ENCODE results near the gene PDPK1. TPM values are rescaled to one million over a fixed set of nuclear protein-coding genes. Genes with fewer than 3 reads are reported as not detected.
"Not testable (repeated sequence)": the region's sequence is repeated elsewhere in the genome, so short reads cannot be mapped to it uniquely, and the experiment has no call there.

Gene PDPK1
- total RNA-seq, 4 donors from 2014 or later: 35.3 to 40.4 (median 39.0) TPM

DNA sequence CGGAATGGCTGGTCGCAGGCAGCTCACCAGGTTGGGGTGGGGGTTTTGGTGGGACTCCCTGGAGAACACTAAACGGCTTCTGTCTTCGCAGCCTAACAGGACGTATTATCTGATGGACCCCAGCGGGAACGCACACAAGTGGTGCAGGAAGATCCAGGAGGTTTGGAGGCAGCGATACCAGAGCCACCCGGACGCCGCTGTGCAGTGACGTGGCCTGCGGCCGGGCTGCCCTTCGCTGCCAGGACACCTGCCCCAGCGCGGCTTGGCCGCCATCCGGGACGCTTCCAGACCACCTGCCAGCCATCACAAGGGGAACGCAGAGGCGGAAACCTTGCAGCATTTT lies 59.7 kb downstream of the PDPK1 start:
- intact Hi-C loops (cut with DNase I; ENCODE audit: low total_unique reads): no loop called here
- 93 to 96% methylated on average over 22 of the region's 22 CpGs for whole genome bisulfite sequencing, 2 donors
- TF ChIP-seq POLR2A (IDR thresholded peaks at IDR 0.05): no peak
- TF ChIP-seq, protein P1, sequence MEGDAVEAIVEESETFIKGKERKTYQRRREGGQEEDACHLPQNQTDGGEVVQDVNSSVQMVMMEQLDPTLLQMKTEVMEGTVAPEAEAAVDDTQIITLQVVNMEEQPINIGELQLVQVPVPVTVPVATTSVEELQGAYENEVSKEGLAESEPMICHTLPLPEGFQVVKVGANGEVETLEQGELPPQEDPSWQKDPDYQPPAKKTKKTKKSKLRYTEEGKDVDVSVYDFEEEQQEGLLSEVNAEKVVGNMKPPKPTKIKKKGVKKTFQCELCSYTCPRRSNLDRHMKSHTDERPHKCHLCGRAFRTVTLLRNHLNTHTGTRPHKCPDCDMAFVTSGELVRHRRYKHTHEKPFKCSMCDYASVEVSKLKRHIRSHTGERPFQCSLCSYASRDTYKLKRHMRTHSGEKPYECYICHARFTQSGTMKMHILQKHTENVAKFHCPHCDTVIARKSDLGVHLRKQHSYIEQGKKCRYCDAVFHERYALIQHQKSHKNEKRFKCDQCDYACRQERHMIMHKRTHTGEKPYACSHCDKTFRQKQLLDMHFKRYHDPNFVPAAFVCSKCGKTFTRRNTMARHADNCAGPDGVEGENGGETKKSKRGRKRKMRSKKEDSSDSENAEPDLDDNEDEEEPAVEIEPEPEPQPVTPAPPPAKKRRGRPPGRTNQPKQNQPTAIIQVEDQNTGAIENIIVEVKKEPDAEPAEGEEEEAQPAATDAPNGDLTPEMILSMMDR (IDR thresholded peaks at IDR 0.05): no peak
- no peak overlapping the region for H3K4me3 ChIP-seq (ENCODE audit: low read depth, poor library complexity, severe bottlenecking)
- DNase-seq (ENCODE audit: low spot score in 2 of 2): peak in 1 of 2 donors; percentile 75

DNA sequence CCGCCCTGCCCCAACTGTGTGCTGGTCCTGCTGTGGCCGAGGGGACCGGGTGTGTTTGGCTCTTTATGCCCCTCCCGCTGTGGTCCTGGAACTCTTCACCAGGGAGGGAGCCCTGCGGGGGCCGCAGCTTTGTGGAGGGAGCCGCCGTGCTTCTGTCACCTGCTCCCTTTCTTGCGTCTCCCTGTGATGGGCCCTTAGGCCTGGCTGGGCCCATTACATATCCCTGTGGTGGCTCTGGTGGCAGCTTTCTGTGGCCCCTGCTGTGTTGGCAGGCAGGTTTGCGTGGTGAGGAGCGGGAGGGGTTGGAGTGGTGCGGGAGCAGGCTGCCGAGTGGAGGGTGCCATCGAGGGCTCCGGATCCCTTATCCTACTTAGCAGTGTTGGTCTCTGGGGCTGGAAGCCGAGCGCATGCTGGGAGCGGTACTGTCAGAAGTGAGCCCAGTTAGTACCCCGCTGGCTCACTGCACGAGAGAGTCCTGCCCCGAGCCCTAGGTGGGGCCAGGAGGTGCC lies 60.4 kb downstream of the PDPK1 start:
- intact Hi-C loops (cut with DNase I; ENCODE audit: low total_unique reads): no loop called here
- 93% methylated on average over 21 of the region's 21 CpGs for WGBS, 2 donors
- TF ChIP-seq POLR2A (IDR thresholded peaks at IDR 0.05): no peak
- TF ChIP-seq, protein P1 (IDR thresholded peaks at IDR 0.05): no peak
- H3K4me3 ChIP-seq (ENCODE audit: low read depth, poor library complexity, severe bottlenecking): no peak overlapping the region
- peak in 1 of 2 donors; percentile 81 for DNase-seq (ENCODE audit: low spot score in 2 of 2)

DNA sequence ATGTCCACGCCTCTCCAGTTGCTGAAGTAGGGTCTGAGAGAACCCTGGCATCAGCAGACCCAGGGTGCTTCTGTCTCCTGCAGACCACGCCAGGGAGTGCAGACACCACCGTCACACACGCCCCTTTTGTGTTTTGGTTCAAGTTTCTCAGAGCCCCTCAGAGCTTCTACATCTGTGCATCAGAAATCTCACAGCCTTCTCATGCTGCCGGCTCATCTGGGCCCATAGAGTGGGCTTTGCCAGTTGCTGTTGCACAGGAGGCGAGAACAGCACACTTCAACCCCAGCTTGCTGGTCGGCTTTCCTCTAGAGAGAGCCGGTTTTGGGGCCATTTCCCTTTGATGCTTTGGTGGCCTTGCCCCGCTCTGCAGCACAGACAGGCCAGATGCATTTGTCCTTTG lies 60.9 kb downstream of the PDPK1 start:
- no peak for DNase-seq (ENCODE audit: low spot score in 2 of 2)
- TF ChIP-seq, protein P1 (IDR thresholded peaks at IDR 0.05): no peak
- no peak for TF ChIP-seq POLR2A (IDR thresholded peaks at IDR 0.05)
- 89 to 95% methylated on average over 9 of the region's 9 CpGs for WGBS, 2 donors
- H3K4me3 ChIP-seq (ENCODE audit: low read depth, poor library complexity, severe bottlenecking): no peak overlapping the region
- intact Hi-C loops (cut with DNase I; ENCODE audit: low total_unique reads): no loop called here

DNA sequence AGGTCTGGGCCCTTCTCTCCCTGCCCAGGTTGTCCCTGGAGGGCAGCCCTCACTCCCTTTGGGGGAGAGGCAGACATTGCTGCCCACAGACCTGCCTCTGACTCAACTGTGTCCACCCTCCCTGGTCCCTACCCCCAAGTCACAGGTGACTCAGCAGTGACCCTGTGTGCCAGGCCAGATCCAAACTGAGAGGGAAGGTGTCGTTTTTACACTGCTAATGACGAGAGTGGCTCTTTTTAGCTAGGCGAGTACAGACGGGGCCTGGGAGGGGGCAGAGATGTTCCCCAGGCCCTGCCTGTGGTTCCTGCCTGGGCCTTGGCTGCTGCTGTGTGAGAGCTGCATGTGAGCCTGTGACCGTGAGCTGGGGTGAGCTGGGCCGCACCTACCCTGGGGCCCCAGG lies 61.3 kb downstream of the PDPK1 start:
- intact Hi-C loops (cut with DNase I; ENCODE audit: low total_unique reads); H3K4me3 ChIP-seq (ENCODE audit: low read depth, poor library complexity, severe bottlenecking); DNase-seq (ENCODE audit: low spot score in 2 of 2): not testable (repeated sequence)
- 72 to 84% methylated on average over 3 to 4 of the region's 6 CpGs for WGBS, 2 donors

DNA sequence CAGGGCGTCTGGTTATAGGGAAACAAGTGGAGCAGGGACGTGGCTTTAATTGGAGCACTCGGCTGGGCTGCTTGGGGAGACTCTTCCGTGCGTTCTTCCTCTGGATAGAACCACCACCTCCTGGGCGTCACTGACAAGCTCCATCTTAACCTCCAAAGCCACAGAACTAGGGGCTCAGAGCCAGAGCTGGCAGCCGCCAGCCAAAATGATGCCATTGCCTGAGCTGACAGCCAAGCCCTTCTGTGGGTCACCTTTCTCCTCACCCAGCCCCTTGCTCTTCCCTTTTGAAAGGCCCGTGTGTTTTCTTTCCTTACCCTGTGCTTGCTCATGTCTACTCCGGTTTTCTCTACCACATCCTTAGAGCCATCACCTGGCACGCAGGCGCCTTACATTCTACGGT lies 62.0 kb downstream of the PDPK1 start:
- DNase-seq (ENCODE audit: low spot score in 2 of 2); H3K4me3 ChIP-seq (ENCODE audit: low read depth, poor library complexity, severe bottlenecking); intact Hi-C loops (cut with DNase I; ENCODE audit: low total_unique reads): not testable (repeated sequence)
- WGBS, 2 donors: 77 to 84% methylated on average over 12 of the region's 12 CpGs

DNA sequence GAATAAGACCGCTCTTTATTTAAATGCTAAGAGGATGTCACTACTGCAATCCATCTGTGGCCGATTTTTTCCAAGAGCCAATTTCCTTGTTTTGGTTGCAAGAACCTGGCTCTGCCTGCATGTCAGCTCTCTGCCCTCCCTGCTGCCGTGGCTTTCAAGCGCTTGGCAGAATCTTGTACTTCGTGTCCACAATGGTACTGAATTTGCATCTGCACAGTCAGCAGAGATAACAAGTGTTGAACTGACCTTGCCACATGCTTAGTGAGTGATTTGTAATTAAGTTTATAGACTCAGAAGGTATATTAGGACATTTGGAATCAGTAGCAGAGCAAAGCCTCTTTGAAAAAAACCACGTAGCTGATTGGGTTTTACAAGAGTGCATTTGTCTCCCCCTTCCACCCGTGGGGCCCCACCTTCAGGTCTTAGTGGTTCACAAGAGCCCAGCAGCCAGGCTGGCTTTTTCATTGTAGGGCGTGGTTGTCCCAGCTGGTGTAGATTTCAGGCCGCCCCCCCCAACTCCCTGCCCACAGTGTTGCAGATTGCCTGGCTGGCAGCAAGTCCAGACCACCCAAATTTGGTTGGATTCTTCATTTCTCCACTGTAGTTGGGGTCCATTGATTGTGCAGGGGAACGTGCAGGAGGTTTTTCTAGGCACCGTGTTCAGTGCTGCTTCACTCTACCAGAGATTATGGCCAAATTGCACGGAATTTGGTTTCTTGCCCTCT lies 63.6 kb downstream of the PDPK1 start:
- DNase-seq (ENCODE audit: low spot score in 2 of 2): peak in 1 of 2 donors; percentile 60
- intact Hi-C loops (cut with DNase I; ENCODE audit: low total_unique reads); H3K4me3 ChIP-seq (ENCODE audit: low read depth, poor library complexity, severe bottlenecking): not testable (repeated sequence)
- 64 to 70% methylated on average over 8 to 10 of the region's 12 CpGs for WGBS, 2 donors

DNA sequence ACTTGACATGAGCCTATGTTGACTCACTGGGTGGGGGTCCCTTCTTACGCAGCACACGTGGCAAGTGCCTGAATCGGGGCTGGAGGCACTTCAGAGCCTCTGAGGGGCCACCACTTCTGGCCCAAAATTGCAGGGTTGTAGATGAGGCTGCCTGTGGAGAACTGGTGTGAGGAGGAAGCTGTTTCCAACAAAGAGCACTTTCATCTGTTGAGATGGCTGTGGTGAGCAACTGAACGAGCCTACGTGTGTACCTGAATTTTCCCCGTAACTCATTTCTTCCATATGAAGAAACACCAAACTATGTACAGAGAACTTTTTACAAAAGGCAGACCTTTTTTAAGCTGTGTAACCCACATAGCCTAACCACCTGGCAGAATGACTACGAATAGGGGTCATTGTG lies 64.4 kb downstream of the PDPK1 start:
- not testable (repeated sequence) for H3K4me3 ChIP-seq (ENCODE audit: low read depth, poor library complexity, severe bottlenecking)

More for the DNA sequence above, 64.4 kb downstream of the PDPK1 start:
- DNase-seq (ENCODE audit: low spot score in 2 of 2); intact Hi-C loops (cut with DNase I; ENCODE audit: low total_unique reads): not testable (repeated sequence)
- WGBS, 2 donors: 90 to 94% methylated on average over 7 of the region's 7 CpGs

Data from lower leg skin (tissue), 4 donors.